Activated CD8-positive, alpha-beta memory T cell treated with anti-CD3 and anti-CD28 coated beads for 1 hour (primary cell): ENCODE data around the gene GSC2.

Source experiments
- DNase-seq, 2 donors: peaks; one replicate each; pipeline ENCODE4 v3.0.0-alpha.2; 2020; ENCODE audit warnings: low read depth in 1 of 2; ENCODE audit errors: extremely low read depth in 1 of 2

The GSC2 gene

DNA sequence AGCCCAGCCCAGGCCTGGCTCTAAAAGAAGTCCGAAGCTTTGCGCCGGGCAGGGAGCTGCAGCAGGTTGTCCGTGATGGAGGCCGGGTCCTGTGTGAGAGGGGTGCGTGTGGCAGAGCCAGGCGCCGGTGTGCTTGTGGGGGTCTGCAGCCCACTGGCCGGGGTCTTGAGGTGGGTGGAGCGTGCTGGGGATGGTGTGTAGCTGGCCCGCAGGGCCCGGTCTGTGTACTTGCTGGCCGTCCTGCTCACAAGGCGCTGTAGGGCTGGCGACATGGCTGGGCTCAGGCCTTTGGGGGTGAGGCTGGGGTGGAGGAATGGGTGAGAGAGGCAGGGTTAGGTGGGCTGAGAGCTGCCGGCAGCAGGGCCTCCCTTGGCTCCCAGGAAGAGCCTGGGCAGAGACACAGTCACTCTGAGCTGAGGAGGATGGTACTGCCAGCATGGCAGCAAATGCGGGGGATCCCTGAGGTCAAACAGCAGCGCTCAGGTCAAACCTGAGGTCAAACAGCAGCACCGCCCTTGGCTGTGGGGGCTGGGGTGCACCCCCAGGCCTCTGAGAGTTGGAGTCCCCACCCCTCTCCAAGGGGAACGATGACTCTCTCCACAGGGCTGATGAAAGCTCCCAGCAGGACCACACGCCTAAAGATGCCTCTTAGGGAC is 15.8 kb downstream of the GSC2 start:
- DNase-seq, result no peak

DNA sequence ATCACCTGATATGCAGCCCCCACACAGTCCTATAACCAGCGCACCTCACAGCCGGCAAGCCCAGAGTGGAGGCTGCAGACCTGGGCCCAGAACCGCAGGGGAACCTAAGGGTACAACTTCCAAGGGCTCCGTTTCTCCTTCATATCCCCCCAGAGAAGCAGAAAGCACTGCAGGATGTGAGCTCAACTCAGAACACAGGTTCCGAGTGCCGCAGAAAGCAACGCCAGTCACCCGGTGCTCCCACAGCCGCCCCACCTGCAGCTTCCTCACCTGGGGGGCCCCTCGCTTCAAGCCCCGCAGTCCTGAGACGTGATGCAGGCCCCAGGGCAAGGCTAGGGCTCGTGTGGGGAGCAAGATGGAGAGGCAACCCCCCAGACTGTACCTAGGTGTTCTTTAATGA is 16.5 kb downstream of the GSC2 start:
- DNase-seq, result no peak

DNA sequence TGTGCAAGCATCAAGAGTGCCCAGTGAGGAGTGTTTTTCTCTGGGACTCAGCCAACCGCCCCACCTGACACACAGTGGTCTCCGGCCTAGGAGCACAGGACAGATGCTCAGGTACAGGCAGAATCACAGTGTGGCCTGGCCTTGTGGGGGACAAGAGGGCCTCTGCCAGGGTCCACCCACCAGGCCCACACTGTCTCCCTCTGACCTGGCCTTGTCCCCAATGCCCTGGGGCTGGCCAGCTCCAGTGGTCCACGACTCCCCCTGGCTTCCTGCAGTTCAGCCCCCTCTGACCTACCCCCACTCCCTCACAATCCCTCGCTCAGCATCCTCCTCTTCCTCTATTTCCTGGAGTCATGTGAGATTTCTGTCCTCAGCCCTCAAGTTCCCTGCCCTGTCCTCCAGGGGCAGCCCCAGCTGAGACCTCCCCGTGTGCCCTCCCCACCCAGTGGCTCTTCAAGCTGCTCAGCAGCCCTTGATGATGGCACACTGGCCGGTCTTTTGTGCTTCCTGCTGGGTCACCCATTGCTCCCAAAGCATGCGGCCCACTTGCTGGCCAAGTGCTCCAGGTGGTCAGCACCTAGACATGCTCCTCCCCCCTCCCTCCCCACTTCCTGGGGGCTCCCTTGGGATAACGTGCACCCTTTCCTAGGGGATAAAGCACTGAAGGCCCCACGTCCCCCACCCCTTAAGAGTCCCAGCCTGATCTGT is 17.2 kb downstream of the GSC2 start:
- no peak for DNase-seq

- DNase-seq, result no peak
Measured at GRCh38 chr22:19132153-19132552, 17.9 kb downstream of the GSC2 start.

GRCh38 chr22:19131685-19132015 is 18.4 kb downstream of the GSC2 start:
- no peak for DNase-seq

DNA sequence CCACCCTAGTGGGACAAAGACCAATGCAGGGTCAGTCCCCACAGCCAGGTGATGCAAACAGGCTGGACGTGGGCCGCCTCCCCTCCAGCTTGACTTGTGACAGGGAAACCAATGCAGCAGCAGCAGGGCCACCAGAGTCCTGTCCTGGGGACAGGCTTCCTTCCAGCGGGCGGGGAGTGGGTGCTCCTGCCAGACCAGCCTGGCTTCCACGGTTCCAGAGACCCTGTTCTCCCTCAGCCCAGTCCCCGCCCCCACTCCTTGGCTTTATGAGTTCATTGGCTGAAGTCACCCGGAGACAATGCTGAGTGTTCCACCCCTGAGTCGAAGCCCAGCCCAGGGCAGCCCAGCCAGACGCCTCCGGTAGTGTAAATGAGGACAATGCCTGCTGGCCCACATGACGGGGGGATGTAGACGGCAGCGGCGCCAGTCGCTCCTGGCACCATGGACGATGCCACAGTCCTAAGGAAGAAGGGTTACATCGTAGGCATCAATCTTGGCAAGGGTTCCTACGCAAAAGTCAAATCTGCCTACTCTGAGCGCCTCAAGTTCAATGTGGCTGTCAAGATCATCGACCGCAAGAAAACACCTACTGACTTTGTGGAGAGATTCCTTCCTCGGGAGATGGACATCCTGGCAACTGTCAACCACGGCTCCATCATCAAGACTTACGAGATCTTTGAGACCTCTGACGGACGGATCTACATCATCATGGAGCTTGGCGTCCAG is 19.0 kb downstream of the GSC2 start, which contains the start of gene TSSK2:
Gene TSSK2 (plus strand): TSS at position 350 of the 726 bp plus-strand sequence. CDS start 92 bp downstream, at position 442.
- no peak for DNase-seq

GRCh38 chr22:19129871-19130270 is 20.2 kb downstream of the GSC2 start:
- DNase-seq, result no peak

DNA sequence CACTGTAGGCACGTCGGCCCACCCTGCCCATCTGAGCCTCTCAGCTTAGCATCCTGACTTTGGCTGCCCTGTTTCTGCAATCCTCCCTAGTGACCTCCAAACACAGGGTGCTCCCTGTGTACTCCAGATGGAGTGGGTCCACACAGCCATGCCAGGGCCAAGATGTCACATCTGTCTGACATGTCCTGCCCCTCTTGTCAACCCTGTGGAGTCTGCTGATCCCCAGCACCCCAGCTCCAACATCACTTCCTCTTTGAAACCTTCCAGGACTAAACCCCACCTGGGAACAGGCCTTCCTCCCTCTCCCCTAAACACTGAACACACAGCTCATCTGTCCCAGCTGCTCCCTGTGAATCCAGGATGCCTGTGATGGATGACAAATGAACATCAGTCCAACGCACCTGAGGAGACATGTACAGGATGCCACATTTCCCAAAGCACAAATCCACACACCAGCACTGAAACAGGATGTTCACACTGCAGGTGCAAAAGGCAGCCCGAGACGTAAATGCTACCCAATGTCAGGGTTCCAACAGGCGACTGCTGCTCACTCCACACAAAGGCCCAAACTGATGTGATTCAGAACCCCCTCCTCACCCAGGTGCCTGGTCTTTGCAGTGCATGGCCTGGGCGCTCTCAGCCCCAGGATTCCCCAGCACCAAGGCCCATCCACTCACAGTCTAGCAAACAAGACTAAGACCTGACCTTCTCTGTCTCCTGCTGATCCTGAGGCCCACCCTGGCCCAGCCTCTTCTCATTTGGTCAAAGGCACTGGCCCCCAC is 21.0 kb downstream of the GSC2 start:
- no peak for DNase-seq

GRCh38 chr22:19128009-19128401 is 22.1 kb downstream of the GSC2 start:
- no peak for DNase-seq

- no peak for DNase-seq
Measured at GRCh38 chr22:19127329-19128008, 22.6 kb downstream of the GSC2 start.

DNA sequence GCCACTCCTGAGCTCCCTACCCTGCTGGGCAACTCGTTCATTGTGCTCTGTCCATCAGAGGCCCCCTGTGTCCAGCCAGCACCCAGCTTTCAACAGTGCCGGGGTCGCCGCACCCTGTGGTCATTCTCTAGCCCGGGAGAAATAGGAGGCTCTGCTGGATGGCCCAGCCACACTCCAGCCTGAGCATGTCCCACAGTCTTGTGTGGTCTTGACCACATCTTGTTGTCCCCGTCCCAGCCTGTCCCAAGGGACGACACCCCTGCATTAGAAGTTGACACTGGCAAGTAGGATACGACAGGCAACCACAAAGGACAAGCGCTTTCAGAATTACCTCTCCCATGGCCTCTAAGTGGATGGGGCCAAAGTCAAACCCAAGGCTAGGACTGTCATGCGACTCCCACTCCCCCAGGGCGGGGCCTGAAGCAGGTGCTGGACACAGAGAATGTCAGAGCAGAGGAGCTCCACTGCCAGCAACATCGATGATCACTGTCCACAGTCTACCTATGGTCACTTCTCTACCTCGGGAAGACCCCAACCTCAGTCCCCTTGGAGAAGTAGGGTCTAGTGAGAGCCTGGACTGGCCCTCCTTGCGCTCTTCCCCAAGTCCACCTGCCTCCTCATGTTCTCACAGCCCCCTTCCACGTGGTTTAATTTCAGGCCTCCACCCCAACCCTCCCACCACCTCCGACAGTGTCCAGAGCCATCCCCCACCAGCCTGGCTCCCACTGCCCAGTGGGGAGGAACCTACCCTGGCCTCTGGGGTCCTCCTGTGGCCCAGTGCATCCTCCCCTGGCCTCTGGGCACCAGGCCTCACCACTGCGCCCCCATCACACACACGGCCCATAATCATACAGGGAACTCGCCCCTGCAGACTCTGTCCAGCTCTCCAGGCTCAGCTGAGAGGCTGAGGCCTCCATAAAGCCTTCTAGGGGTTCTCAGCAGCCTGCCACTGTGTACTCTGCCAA is 23.5 kb downstream of the GSC2 start:
- no peak for DNase-seq

- DNase-seq, result no peak
Measured at GRCh38 chr22:19125474-19126308, 24.4 kb downstream of the GSC2 start.

DNA sequence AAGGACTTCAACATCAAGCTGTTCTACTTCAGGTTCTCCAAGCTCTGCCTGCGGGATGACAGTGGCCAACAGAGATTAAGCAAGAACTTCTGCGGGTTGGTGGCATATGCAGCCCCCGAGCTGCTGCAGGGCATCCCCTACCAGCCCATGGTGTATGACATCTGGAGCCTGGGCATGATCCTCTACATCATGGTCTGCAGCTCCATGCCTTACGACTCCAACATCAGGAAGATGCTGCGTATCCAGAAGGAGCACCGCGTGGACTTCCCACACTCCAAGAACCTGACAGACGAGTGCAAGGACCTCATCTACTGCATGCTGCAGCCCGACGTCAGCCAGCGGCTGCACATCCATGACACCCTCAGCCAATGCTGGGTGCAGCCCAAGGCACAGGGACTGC is 25.1 kb downstream of the GSC2 start:
- no peak for DNase-seq

- DNase-seq, result no peak
Measured at GRCh38 chr22:19124377-19124776, 25.7 kb downstream of the GSC2 start.

DNA sequence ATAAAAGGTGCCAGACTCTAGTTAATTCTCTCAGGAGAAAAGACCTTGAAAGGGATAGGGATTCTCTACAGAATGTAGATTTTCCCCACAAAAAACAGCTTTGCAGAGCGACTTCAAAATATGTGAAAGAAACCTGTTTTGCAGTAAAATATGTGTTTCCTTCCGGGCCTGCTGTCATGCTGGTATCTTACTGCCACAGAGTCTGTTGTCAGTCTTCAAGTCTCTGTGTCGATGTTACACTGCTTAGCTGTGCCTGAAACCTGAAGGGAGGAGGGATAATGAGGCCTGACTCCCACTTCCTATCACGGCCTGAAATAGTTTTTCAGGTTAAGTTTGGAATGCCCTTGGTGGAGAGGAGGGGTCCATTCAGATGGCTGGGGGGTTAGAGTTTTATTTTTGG is 26.2 kb downstream of the GSC2 start:
- DNase-seq, result no peak

DNA sequence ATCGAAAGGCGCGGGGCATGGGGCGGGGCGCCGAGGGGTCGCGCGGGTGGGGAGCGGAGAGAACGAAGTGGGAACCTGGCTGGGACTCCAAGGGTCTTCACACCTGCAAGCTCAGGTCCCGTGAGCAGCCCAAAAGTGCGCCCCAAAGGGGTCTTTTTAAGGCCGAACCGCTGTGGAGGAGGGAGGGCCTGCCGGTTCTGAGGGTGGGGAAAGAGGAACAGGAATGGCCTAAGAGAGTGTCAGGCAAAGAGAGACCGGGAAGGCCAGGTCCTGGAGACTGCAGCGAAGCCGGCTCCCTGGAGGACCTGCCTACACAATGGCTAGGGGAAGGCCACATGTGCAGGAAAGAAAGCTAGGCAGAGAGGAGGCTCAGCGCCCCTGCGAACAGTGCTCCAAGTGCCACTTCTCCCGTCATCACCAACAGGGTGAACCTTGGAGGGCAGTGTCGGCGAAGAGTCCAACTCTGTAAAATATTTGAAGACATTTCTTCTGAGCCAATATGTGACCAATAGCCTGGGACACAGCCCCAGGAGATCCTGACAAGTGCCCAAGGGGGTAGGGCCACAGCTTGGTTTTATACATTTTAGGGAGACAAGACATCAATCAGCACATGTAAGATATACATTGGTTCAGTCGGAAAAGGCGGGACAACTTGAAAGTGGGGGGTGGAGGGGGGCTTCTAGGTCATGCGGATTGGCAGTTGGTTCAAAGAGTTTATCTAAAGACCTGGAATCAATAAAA is 27.2 kb downstream of the GSC2 start:
- DNase-seq, result no peak

DNA sequence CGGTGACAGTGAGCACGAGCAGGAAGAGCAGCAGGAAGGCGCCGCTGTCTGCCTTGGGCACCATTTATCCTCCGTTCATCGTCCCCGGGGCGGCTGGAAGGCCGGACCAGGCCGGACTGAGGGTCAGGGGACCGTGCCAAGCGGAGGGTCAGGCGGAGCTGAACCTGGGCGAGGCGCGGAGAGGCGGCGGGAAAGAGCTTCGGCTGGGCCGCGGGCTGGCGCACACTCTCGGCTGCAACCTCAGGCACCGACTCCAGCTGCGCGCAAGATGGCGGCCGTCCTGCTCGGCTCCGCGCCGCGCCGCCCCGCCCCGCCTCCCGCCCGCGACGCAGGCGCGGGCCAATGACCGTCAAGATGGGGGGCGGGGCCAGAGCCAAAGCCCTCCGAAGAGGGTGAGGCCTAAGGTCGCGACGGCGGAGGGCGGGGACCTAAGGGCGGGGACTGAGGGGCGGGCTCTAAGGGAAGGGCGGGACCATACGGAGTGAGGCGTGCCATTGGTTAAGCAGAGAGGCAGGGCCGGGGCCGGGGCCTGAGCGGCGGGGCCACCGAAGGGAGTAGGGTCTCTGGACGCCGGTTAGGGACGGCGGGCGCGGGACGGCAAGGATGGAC is 27.8 kb downstream of the GSC2 start, which contains the start of gene DGCR2:
Gene DGCR2 (minus strand): TSS at position 270 of the 609 bp plus-strand sequence. CDS start 206 bp downstream, at position 64.
- DNase-seq, result peak; percentile 88 to 97
